ENCODE data around the gene SELENON. TPM values are rescaled to one million over a fixed set of nuclear protein-coding genes. Genes with fewer than 3 reads are reported as not detected.
A peak's percentile ranks its signal among the peaks of the same experiment; 100 is the strongest.

SELENON gene
- total RNA-seq, 8 experiments from 2014 or later = 10.5 to 56.7 (median 21.3) TPM

GRCh38 chr1:25856856-25857255 is 56.9 kb downstream of the SELENON start:
- in situ Hi-C loops (cut with MboI; ENCODE audit: low pct_unique_long_range_greater_than_20kb in 2 of 9, low sequenced_read_pairs in 9 of 9, unreplicated experiment in 9 of 9) = no loop called here
- Histone ChIP-seq H3K4me3 (no peak overlapping the region), H3K27ac (no peak overlapping the region), H3K4me1 (replicated peaks in 1 of 2) (peaks cover 0 to 5% of the 10 kb centered on the region in 2 donors)
- no peak for ATAC-seq (replicated peaks in 6 of 8)
- WGBS, 10 experiments = 79 to 100% (median 91%) methylated on average over 1 to 11 of the region's 11 CpGs; no CpG with 5 or more reads in 1 of the 10 experiments

- 29 to 100% (median 60%) methylated on average over 1 to 7 of the region's 7 CpGs; no CpG with 5 or more reads in 2 of the 10 experiments for WGBS, 10 experiments
- Histone ChIP-seq H3K27ac (no peak overlapping the region), H3K4me3 (peak overlapping the region in 4 of 5 donors; percentile 37 to 50 (median 46)), H3K4me1 (replicated peaks in 1 of 2) (peaks cover 0 to 7% of the 10 kb centered on the region in 2 donors)
- ATAC-seq (replicated peaks in 6 of 8) = no peak
- in situ Hi-C loops (cut with MboI; ENCODE audit: low pct_unique_long_range_greater_than_20kb in 2 of 9, low sequenced_read_pairs in 9 of 9, unreplicated experiment in 9 of 9) = no loop called here
Observed at GRCh38 chr1:25858494-25858893, 58.5 kb downstream of the SELENON start.

GRCh38 chr1:25858906-25859789 is 59.2 kb downstream of the SELENON start, which contains the start of gene AUNIP:
AUNIP (minus strand) TSS chr1:25859457; CDS start chr1:25859357, 100 bp downstream.
- ATAC-seq (replicated peaks in 6 of 8) = peak; percentile 81 to 95 (median 92)
- H3K4me1 ChIP-seq (replicated peaks in 1 of 2) = peaks cover 0 to 7% of the 10 kb centered on the region in 2 donors
- in situ Hi-C loops (cut with MboI; ENCODE audit: low pct_unique_long_range_greater_than_20kb in 2 of 9, low sequenced_read_pairs in 9 of 9, unreplicated experiment in 9 of 9) = no loop called here
- 0 to 4% (median 0%) methylated on average over 2 to 29 of the region's 77 CpGs; no CpG with 5 or more reads in 1 of the 10 experiments for WGBS, 10 experiments
- no peak within 1 kb of the TSS for H3K27ac ChIP-seq
- peak within 1 kb of the TSS; percentile 34 to 50 (median 46) for H3K4me3 ChIP-seq

GRCh38 chr1:25861316-25862286 is 61.6 kb downstream of the SELENON start:
- in situ Hi-C loops (cut with MboI; ENCODE audit: low pct_unique_long_range_greater_than_20kb in 2 of 9, low sequenced_read_pairs in 9 of 9, unreplicated experiment in 9 of 9) = no loop called here
- Histone ChIP-seq H3K4me1 (replicated peaks in 1 of 2) (peaks cover 0 to 7% of the 10 kb centered on the region in 2 donors), H3K4me3 (no peak overlapping the region), H3K27ac (no peak overlapping the region)
- ATAC-seq (replicated peaks in 6 of 8) = no peak
- 17 to 93% (median 72%) methylated on average over 1 to 15 of the region's 16 CpGs for WGBS, 10 experiments

GRCh38 chr1:25862785-25863485 is 62.9 kb downstream of the SELENON start:
- H3K4me1 ChIP-seq (replicated peaks in 1 of 2) = peaks cover 0 to 10% of the 10 kb centered on the region in 2 donors
- in situ Hi-C loops (cut with MboI; ENCODE audit: low pct_unique_long_range_greater_than_20kb in 2 of 9, low sequenced_read_pairs in 9 of 9, unreplicated experiment in 9 of 9) = no loop called here
- 84 to 99% (median 95%) methylated on average over 7 to 16 of the region's 20 CpGs; no CpG with 5 or more reads in 4 of the 10 experiments for WGBS, 10 experiments
- ATAC-seq (replicated peaks in 6 of 8) = no peak
- H3K27ac ChIP-seq = no peak overlapping the region
- H3K4me3 ChIP-seq = no peak overlapping the region

- 85 to 100% (median 92%) methylated on average over 3 to 23 of the region's 25 CpGs; no CpG with 5 or more reads in 1 of the 10 experiments for WGBS, 10 experiments
- no peak for ATAC-seq (replicated peaks in 6 of 8)
- H3K27ac ChIP-seq = no peak overlapping the region
- in situ Hi-C loops (cut with MboI; ENCODE audit: low pct_unique_long_range_greater_than_20kb in 2 of 9, low sequenced_read_pairs in 9 of 9, unreplicated experiment in 9 of 9) = no loop called here
- no peak overlapping the region for H3K4me3 ChIP-seq
- peaks cover 0 to 7% of the 10 kb centered on the region in 2 donors for H3K4me1 ChIP-seq (replicated peaks in 1 of 2)
Observed at GRCh38 chr1:25863486-25864262, 63.7 kb downstream of the SELENON start.

GRCh38 chr1:25864434-25864833 is 64.4 kb downstream of the SELENON start:
- no peak for ATAC-seq (replicated peaks in 6 of 8)
- Histone ChIP-seq H3K4me3 (no peak overlapping the region), H3K4me1 (replicated peaks in 1 of 2) (peaks cover 0 to 6% of the 10 kb centered on the region in 2 donors), H3K27ac (no peak overlapping the region)
- in situ Hi-C loops (cut with MboI; ENCODE audit: low pct_unique_long_range_greater_than_20kb in 2 of 9, low sequenced_read_pairs in 9 of 9, unreplicated experiment in 9 of 9) = no loop called here
- 80 to 100% (median 97%) methylated on average over 1 to 3 of the region's 3 CpGs; no CpG with 5 or more reads in 4 of the 10 experiments for WGBS, 10 experiments

GRCh38 chr1:25866288-25866687 is 66.3 kb downstream of the SELENON start:
- 83 to 89% methylated on average over 1 of the region's 1 CpG; no CpG with 5 or more reads in 8 of the 10 experiments for WGBS, 10 experiments
- Histone ChIP-seq H3K4me3 (no peak overlapping the region), H3K4me1 (replicated peaks in 1 of 2) (peaks cover 0 to 9% of the 10 kb centered on the region in 2 donors), H3K27ac (no peak overlapping the region)
- in situ Hi-C loops (cut with MboI; ENCODE audit: low pct_unique_long_range_greater_than_20kb in 2 of 9, low sequenced_read_pairs in 9 of 9, unreplicated experiment in 9 of 9) = no loop called here
- no peak for ATAC-seq (replicated peaks in 6 of 8)

- WGBS, 10 experiments = 51 to 100% (median 76%) methylated on average over 3 to 8 of the region's 9 CpGs
- Histone ChIP-seq H3K4me3 (no peak overlapping the region), H3K4me1 (replicated peaks in 1 of 2) (peaks cover 0 to 12% of the 10 kb centered on the region in 2 donors), H3K27ac (no peak overlapping the region)
- ATAC-seq (replicated peaks in 6 of 8) = peak in 3 of 8 experiments; percentile 43 to 80 (median 70)
- in situ Hi-C loops (cut with MboI; ENCODE audit: low pct_unique_long_range_greater_than_20kb in 2 of 9, low sequenced_read_pairs in 9 of 9, unreplicated experiment in 9 of 9) = no loop called here
Observed at GRCh38 chr1:25867210-25867991, 67.4 kb downstream of the SELENON start.

Data from motor neuron (in vitro differentiated cells).